CD8-positive, alpha-beta memory T cell (primary cell): ENCODE results near the gene FGF1. TPM values are rescaled to one million over a fixed set of nuclear protein-coding genes. Genes with fewer than 3 reads are reported as not detected.

Experiments
- CTCF ChIA-PET: fragments of 350-600 bp; sonication (Branson Sonifier 250); formaldehyde crosslinking; loops from one replicate; lab custom pipeline; 2021; ENCODE audit warnings: antibody characterized with exemption; lab: Charles Lee
- POLR2A ChIA-PET: fragments of 350-600 bp; sonication (Branson Sonifier 250); formaldehyde crosslinking; loops from one replicate; lab custom pipeline; 2021; ENCODE audit warnings: antibody characterized with exemption; lab: Charles Lee
- DNase-seq, 5 donors: peaks; one replicate each; pipeline versions ENCODE4 v3.0.0 to v3.0.0-alpha.2; 2020 to 2022; ENCODE audit warnings: mixed read lengths in 1 of 5
- H3K27ac ChIP-seq: one replicate; pipeline ENCODE4 v1.7.0; 2013; ENCODE audit warnings: low read depth, mild to moderate bottlenecking, low read length, moderate library complexity
- H3K27me3 ChIP-seq: 2 replicates; pipeline ENCODE4 v1.7.0; 2013; ENCODE audit warnings: low read length, mild to moderate bottlenecking; ENCODE audit not compliant: insufficient read depth, poor library complexity, severe bottlenecking
- H3K36me3 ChIP-seq: 2 replicates; pipeline ENCODE4 v1.7.0; 2013; ENCODE audit warnings: mild to moderate bottlenecking, low read length, moderate library complexity; ENCODE audit not compliant: insufficient read depth
- H3K4me1 ChIP-seq: 2 replicates; pipeline ENCODE4 v1.7.0; 2013; ENCODE audit warnings: mild to moderate bottlenecking, low read length, moderate library complexity; ENCODE audit not compliant: insufficient read depth
- H3K4me3 ChIP-seq: 2 replicates; pipeline ENCODE4 v1.7.0; 2013; ENCODE audit warnings: mild to moderate bottlenecking, low read length
- H3K9me3 ChIP-seq: 2 replicates; pipeline ENCODE4 v1.7.0; 2013; ENCODE audit warnings: mild to moderate bottlenecking, low read length
- H3K27ac Mint-ChIP-seq, 8 donors: one replicate each; pipeline ENCODE4 v1.8.0; 2020 to 2021; ENCODE audit warnings: mixed read lengths in 8 of 8, mild to moderate bottlenecking in 6 of 8, inconsistent platforms in 3 of 8, moderate library complexity in 3 of 8
- H3K27me3 Mint-ChIP-seq, 2 donors: one replicate each; pipeline ENCODE4 v1.8.0; 2020 to 2021; ENCODE audit warnings: mixed read lengths in 2 of 2, mild to moderate bottlenecking in 1 of 2, moderate library complexity in 1 of 2
- H3K36me3 Mint-ChIP-seq, 3 donors: one replicate each; pipeline ENCODE4 v1.8.0; 2020 to 2021; ENCODE audit warnings: mixed read lengths in 3 of 3, inconsistent platforms in 1 of 3, mild to moderate bottlenecking in 1 of 3
- H3K4me1 Mint-ChIP-seq, 3 donors: one replicate each; pipeline ENCODE4 v1.8.0; 2020 to 2021; ENCODE audit warnings: mixed read lengths in 3 of 3, inconsistent platforms in 1 of 3, mild to moderate bottlenecking in 1 of 3
- H3K4me3 Mint-ChIP-seq, 7 donors: one replicate each; pipeline ENCODE4 v1.8.0; 2020 to 2021; ENCODE audit warnings: mixed read lengths in 7 of 7, mild to moderate bottlenecking in 6 of 7, moderate library complexity in 4 of 7, inconsistent platforms in 2 of 7
- H3K9me3 Mint-ChIP-seq, 5 donors: one replicate each; pipeline ENCODE4 v1.8.0; 2020 to 2022; ENCODE audit warnings: mixed read lengths in 5 of 5, mild to moderate bottlenecking in 3 of 5, moderate library complexity in 2 of 5, inconsistent platforms in 1 of 5
- polyA plus RNA-seq: library from polyadenylated mRNA; unstranded; fragments of 300-500 nt; fragmentation: Illumina TruSeq; gene quantifications from one replicate; pipeline ENCODE4 v1.2.3, GENCODE V29; 2021
- total RNA-seq, 2 experiments: library from RNA; stranded (reverse); gene quantifications; one replicate each; pipeline ENCODE4 v1.2.3, GENCODE V29; 2021

Gene FGF1
- total and polyA plus RNA-seq, 3 experiments from 2014 or later, result not detected

DNA sequence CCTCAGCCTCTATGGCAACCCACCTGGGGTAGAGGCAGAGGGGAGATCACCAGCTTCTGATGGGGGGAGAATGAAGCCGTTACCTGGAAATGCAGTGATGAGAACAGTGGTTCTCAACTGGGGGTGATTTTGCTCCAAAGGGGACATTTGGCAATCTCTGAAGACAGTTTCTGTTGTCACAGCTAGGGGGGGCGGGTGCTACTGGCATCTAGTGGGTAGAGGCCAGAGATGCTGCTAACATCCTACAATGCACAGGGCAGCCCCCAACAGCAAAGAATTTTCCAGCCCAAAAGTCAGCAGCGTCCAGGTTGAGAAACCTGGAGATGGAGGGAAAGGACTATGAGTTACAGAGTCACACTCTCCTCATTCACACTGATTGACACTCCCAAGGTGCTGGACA, 84.5 kb downstream of the FGF1 start:
- Histone ChIP-seq H3K27ac (no peak overlapping the region), H3K27me3 (peaks cover 5% of the 10 kb centered on the region), H3K36me3 (no peaks in the 10 kb centered on the region), H3K4me3 (no peak overlapping the region), H3K9me3 (no peaks in the 10 kb centered on the region), H3K4me1 (no peaks in the 10 kb centered on the region)
- no peak for DNase-seq
- Mint-ChIP-seq H3K4me3 (no peak overlapping the region), H3K9me3 (no peaks in the 10 kb centered on the region), H3K4me1 (no peaks in the 10 kb centered on the region), H3K36me3 (no peaks in the 10 kb centered on the region), H3K27me3 (peaks cover 10 to 66% of the 10 kb centered on the region in 2 donors), H3K27ac (no peak overlapping the region)
- ChIA-PET CTCF (no interaction called here), POLR2A (no interaction called here)

- Histone ChIP-seq H3K27ac (no peak overlapping the region), H3K36me3 (no peaks in the 10 kb centered on the region), H3K4me1 (no peaks in the 10 kb centered on the region), H3K4me3 (no peak overlapping the region), H3K27me3 (peaks cover 5% of the 10 kb centered on the region), H3K9me3 (no peaks in the 10 kb centered on the region)
- Mint-ChIP-seq H3K27ac (no peak overlapping the region), H3K27me3 (peaks cover 8 to 62% of the 10 kb centered on the region in 2 donors), H3K9me3 (peaks cover 0 to 2% (median 0%) of the 10 kb centered on the region in 5 donors), H3K4me1 (no peaks in the 10 kb centered on the region), H3K4me3 (no peak overlapping the region), H3K36me3 (no peaks in the 10 kb centered on the region)
- ChIA-PET POLR2A (no interaction called here), CTCF (no interaction called here)
- DNase-seq, result no peak
These were observed 85.1 kb downstream of the FGF1 start for GRCh38 chr5:142600611-142601358.

- no peaks in the 10 kb centered on the region for H3K9me3 ChIP-seq
- Mint-ChIP-seq H3K27me3 (peaks cover 8 to 64% of the 10 kb centered on the region in 2 donors), H3K4me3 (no peak overlapping the region), H3K4me1 (no peaks in the 10 kb centered on the region), H3K9me3 (peaks cover 0 to 3% (median 0%) of the 10 kb centered on the region in 5 donors), H3K36me3 (no peaks in the 10 kb centered on the region), H3K27ac (no peak overlapping the region)
- POLR2A ChIA-PET, result no interaction called here
- no peak for DNase-seq
- no peak overlapping the region for H3K4me3 ChIP-seq
- H3K4me1 ChIP-seq, result no peaks in the 10 kb centered on the region
- no peaks in the 10 kb centered on the region for H3K36me3 ChIP-seq
- CTCF ChIA-PET, result no interaction called here
- H3K27ac ChIP-seq, result no peak overlapping the region
- peaks cover 5% of the 10 kb centered on the region for H3K27me3 ChIP-seq
These were observed 85.8 kb downstream of the FGF1 start for GRCh38 chr5:142600092-142600491.

- Histone ChIP-seq H3K4me3 (no peak overlapping the region), H3K36me3 (no peaks in the 10 kb centered on the region), H3K9me3 (no peaks in the 10 kb centered on the region), H3K4me1 (no peaks in the 10 kb centered on the region), H3K27me3 (peaks cover 5% of the 10 kb centered on the region), H3K27ac (no peak overlapping the region)
- H3K36me3 Mint-ChIP-seq, result peaks cover 0 to 7% (median 0%) of the 10 kb centered on the region in 3 donors
- no peak overlapping the region for H3K4me3 Mint-ChIP-seq
- no peak for DNase-seq
- CTCF ChIA-PET, result interaction anchor here (0.9 kb wide), 1 partner anchor 565 kb away, joined by 3 read pairs; no protein-coding TSS in a partner anchor
- peaks cover 0 to 3% (median 0%) of the 10 kb centered on the region in 5 donors for H3K9me3 Mint-ChIP-seq
- POLR2A ChIA-PET, result no interaction called here
- peak overlapping the region in 2 of 8 donors; percentile 5 to 10 for H3K27ac Mint-ChIP-seq
- H3K4me1 Mint-ChIP-seq, result no peaks in the 10 kb centered on the region
- H3K27me3 Mint-ChIP-seq, result peaks cover 7 to 57% of the 10 kb centered on the region in 2 donors
These were observed 87.6 kb downstream of the FGF1 start for GRCh38 chr5:142598338-142598700.

GRCh38 chr5:142597546-142598337, 88.1 kb downstream of the FGF1 start:
- H3K36me3 Mint-ChIP-seq, result peaks cover 0 to 7% (median 0%) of the 10 kb centered on the region in 3 donors
- H3K27me3 Mint-ChIP-seq, result peaks cover 6 to 55% of the 10 kb centered on the region in 2 donors
- Histone ChIP-seq H3K4me1 (no peaks in the 10 kb centered on the region), H3K9me3 (no peaks in the 10 kb centered on the region), H3K4me3 (no peak overlapping the region), H3K27ac (no peak overlapping the region), H3K27me3 (peaks cover 5% of the 10 kb centered on the region), H3K36me3 (no peaks in the 10 kb centered on the region)
- no peak overlapping the region for H3K4me3 Mint-ChIP-seq
- POLR2A ChIA-PET, result no interaction called here
- no peak for DNase-seq
- CTCF ChIA-PET, result interaction anchor here (0.8 kb wide), 1 partner anchor 11 kb away, joined by 3 read pairs; no protein-coding TSS in a partner anchor
- H3K4me1 Mint-ChIP-seq, result no peaks in the 10 kb centered on the region
- no peak overlapping the region for H3K27ac Mint-ChIP-seq
- H3K9me3 Mint-ChIP-seq, result peaks cover 0 to 3% (median 0%) of the 10 kb centered on the region in 5 donors

- no peaks in the 10 kb centered on the region for H3K4me1 ChIP-seq
- H3K36me3 ChIP-seq, result no peaks in the 10 kb centered on the region
- H3K4me3 ChIP-seq, result no peak overlapping the region
- Mint-ChIP-seq H3K4me3 (no peak overlapping the region), H3K9me3 (peaks cover 0 to 3% (median 0%) of the 10 kb centered on the region in 5 donors), H3K4me1 (no peaks in the 10 kb centered on the region), H3K27me3 (peaks cover 6 to 58% of the 10 kb centered on the region in 2 donors), H3K36me3 (peaks cover 0 to 7% (median 0%) of the 10 kb centered on the region in 3 donors), H3K27ac (no peak overlapping the region)
- H3K27me3 ChIP-seq, result peaks cover 5% of the 10 kb centered on the region
- H3K27ac ChIP-seq, result no peak overlapping the region
- ChIA-PET POLR2A (no interaction called here), CTCF (interaction anchor here (0.8 kb wide), 1 partner anchor 10 kb away, joined by 3 read pairs; no protein-coding TSS in a partner anchor)
- H3K9me3 ChIP-seq, result no peaks in the 10 kb centered on the region
- no peak for DNase-seq
These were observed 88.9 kb downstream of the FGF1 start for GRCh38 chr5:142597025-142597424.

DNA sequence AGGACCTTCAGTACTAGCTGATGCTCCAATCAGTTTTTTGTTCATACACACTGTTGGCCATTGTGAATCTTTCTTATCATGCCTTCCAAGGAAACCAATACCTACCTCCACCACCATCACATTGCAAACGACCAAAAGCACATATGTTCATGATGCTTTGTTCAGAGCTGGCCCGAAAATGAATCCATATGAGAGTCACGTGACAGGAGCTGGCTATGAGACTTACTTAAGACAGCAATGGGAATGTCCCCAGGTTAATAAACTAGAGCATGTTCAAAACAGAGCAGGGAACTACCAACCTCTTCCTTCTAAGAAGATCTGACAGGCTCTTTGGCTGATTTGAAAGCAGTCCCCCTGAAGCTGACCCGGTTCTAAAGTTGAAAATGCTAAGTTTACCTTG, 93.5 kb downstream of the FGF1 start:
- H3K27me3 ChIP-seq, result no peaks in the 10 kb centered on the region
- H3K9me3 ChIP-seq, result no peaks in the 10 kb centered on the region
- Mint-ChIP-seq H3K27me3 (peaks cover 3 to 64% of the 10 kb centered on the region in 2 donors), H3K4me3 (no peak overlapping the region), H3K4me1 (no peaks in the 10 kb centered on the region), H3K27ac (no peak overlapping the region), H3K9me3 (peaks cover 0 to 3% (median 0%) of the 10 kb centered on the region in 5 donors), H3K36me3 (peaks cover 0 to 7% (median 0%) of the 10 kb centered on the region in 3 donors)
- no peak for DNase-seq
- POLR2A ChIA-PET, result no interaction called here
- CTCF ChIA-PET, result no interaction called here
- H3K36me3 ChIP-seq, result no peaks in the 10 kb centered on the region
- no peak overlapping the region for H3K27ac ChIP-seq
- H3K4me3 ChIP-seq, result no peak overlapping the region
- H3K4me1 ChIP-seq, result no peaks in the 10 kb centered on the region
